GM21367 (cell line): ENCODE results near the gene ERVV-1.
"Not testable (repeated sequence)": the region's sequence is repeated elsewhere in the genome, so short reads cannot be mapped to it uniquely, and the experiment has no call there.

Source experiments
- ATAC-seq: cut with Tn5 transposase; IDR thresholded peaks from one replicate; pipeline ENCODE4 v1.9.1; 2021; ENCODE audit not compliant: unreplicated experiment

Gene ERVV-1

DNA sequence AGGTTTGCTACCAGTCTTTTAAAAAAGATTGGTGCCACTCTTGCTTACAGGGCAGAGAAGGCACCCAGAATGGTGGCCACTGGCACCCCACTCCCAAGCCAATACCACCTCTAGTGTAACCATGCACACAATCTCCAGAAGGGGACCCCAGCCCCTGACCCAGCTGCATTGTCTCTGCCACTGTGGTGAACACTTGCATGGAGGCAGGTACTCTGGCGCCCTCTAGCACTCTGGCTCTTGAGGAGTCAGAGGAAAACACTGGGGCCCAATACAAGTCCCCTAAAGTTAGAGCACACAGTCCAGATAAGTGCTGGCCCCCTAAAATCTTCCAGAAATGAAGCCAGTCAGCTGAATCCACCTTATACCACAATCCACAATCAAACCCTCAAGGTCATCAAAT is 6.0 kb downstream of the ERVV-1 start:
- no peak for ATAC-seq

DNA sequence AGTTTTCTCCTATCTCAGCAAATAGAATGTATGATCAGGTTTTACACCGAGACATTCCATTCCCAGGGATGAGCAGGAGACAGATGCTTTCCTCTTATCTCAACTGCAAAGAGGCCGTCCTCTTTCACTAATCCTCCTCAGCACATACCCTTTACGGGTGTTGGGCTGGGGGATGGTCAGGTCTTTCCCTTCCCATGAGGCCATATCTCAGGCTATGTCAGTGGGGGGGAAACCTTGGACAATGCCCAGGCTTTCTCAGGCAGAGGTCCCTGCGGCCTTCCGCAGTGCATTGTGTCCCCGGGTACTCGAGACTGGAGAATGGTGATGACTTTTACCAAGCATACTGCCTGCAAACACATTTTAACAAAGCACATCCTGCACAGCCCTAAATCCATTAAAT is 14.6 kb downstream of the ERVV-1 start:
- not testable (repeated sequence) for ATAC-seq

DNA sequence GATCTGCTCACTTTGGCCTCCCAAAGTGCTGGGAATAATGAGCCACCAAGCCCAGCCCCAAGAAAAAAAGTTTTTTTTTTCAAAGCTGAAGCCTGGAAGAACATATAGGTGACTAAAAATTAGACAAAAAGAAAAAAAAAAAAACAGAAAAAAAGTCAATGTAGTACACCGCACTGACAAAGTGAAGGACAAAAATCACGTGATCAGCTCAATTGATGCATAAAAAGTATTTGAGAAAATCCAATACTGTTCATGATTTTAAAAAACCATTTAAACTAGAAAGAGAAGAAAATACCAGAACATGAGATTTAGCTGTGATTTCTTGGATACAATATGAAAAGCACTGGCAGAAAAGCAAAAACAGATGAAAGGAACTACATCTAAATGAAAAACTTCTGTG is 20.3 kb downstream of the ERVV-1 start:
- no peak for ATAC-seq

DNA sequence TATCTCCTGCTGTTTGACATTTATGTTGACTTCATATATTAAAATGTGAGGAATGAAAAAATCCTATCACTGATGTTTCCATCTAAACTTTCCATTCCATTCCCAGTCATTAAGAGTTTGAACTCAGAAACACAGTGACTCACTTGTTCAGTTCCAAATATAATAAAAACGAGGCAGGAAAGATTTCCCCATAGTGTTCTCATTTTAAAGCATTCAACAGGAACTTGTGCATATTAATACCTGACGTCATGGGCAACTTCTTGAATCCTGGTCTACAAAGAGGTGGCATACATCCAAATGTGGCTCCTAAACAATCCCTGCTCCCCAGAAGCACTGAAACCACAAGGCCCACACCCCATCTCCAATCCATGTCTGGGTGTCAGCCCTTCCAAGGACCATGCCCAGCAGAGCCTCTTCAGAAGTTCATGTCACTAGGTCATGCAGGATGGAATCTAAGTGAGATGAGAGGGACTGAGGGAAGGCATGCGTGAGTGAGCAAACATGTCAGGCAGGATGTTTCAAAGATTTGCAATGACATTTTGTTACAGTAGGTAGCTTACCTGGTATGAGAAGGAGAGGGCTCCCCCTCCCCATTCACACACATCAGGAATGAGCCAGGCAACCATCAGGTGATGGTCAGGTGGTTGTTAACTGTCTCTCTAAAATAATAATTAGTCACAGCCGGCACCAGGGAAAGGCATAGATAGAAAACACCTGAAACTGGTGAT is 21.4 kb downstream of the ERVV-1 start:
- no peak for ATAC-seq

DNA sequence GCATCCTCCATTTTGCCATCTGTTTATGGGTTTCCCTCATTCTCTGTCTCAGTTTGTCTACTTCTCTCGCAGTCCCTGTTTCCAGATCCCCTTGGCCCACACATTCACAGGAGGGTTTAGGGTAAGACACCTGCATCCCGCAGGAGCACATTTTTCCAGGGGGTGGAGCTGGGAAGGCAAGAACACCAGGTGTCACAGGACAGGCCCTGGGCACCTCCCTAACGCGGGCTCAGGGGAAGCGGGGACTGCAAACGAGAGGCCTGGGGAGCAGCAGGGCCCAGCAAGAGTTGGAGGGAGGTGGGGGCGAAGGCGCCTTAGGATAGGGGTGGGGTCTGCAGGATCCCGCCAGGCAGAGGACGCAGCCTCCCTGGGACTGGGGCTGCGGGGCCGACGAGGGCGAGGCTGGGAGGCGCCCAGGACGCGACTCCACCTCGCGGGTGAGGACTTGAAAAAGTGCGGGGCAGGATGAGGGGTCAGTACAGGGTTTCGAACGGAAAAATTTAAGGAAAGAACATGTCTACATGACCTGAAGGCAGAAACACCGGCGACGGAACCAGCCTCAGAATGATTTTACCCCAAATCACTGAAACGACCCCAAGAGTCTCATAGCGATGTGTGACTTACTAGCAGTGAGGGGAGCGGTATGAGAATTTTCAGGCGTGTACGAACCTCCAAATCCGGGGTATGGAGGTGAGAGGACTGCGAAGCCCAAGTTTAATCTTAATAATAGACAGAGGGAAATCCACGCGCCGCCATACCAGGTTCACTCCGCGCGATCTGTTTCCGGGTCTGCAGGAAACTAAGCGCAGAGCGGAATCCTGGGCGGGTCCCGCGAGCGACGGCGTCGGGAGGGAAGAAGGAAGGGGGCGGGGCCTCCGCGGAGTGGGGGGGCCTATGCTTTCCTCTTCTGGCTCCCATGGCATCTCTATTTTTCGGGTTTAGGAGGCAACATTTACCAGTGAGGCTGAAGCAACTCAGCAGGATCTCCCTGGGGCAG is 23.7 kb downstream of the ERVV-1 start:
- ATAC-seq = no peak

DNA sequence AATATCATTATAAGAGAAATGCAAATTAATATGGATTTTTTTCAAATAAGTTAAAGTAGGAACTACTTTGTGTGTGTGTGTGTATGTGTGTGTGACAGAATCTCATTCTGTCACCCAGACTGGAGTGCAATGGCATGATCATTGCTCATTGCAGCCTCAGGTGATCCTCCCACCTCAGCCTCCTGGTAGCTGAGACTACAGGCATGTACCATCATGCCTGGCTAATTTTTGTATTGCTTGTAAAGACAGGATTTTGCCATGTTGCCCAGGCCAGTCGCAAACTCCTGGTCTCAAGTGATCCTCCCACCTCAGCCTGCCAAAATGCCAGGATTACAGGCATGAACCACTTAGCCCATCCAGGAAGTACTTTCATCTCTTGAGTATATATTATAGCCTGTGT is 27.6 kb downstream of the ERVV-1 start:
- ATAC-seq = no peak

DNA sequence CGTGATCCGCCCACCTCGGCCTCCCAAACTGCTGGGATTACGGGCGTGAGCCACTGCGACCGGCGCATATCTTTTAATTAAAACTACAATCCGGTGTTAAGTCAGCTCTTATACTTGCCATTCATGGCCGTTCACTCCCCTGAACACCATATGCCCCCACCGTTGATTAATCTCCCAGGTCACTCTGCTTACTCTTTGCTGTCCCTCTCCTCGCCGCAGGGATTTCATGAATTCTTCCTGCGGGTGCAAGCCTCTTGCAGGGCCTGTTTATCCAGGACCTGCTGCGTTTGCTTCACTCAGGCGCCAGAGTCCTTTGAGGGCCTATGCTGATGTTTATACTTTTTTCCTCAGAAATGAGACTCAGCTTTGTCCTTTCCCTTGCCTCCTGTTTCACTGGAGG is 31.8 kb downstream of the ERVV-1 start:
- ATAC-seq = no peak

DNA sequence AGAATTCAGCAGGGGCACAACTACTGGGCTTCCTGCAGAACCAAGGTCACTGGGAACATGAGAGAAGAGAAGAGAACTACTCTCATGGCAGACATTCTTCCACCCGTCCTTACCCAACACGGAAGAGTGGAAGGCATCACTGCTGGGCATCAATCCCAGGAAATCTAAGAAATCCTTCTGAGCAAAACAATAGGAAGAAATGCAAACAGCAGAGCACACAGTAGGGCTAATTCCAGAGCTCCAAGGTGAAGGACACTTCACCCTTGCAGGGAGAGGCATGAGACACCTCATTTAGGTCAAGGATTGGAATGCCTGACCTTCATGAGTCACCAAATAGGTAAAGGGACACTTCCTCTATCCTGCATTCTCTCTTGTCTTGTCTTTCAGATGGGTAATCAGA is 33.7 kb downstream of the ERVV-1 start:
- ATAC-seq = no peak

DNA sequence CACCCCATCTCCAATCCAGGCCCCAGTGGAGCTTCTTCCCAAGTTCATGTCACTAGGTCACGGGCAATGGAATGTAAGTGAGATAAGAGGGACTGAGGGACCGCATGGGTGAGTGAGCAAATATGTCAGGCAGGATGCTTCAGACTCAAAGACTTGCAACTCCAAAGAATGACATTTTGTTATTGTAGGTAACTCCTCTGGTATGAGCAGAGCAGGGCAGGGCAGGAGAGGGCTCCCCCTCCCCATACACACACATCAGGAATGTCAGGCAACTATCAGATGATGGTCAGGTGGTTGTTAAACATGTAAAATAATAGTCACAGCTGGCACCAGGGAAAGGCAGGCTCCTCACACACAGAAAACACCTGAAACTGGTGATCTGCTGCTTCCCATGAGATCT is 41.4 kb downstream of the ERVV-1 start:
- no peak for ATAC-seq

DNA sequence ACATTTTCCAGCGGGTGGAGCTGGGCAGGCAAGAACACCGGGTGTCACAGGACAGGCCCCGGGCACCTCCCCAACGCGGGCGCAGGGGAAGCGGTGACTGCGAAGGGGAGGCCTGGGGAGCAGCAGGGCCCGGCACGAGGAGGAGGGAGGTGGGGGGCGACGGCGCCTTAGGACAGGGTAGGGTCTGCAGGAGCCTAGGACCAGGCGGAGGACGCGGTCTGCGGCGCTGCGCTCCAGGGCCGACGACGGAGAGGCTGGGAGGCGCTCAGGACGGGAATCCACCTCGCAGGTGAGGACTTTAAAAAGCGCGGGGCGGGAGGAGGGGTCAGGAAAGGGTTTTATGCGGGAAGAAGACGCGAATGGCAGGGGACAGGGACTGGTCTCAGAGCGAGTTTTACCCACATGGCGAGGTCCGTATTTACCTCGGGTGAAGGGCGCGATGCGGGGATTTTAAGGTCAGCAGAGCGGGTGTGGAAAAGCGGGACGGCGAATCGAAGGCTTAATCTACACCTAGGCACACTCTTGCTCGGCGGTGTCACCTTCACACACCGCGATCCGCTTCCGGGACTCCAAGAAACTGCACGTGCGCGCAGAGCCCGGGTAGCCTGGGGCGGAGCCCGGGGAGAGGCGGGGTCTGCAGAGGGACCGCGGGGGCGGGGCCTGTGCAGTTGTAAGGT is 44.3 kb downstream of the ERVV-1 start:
- no peak for ATAC-seq
